Hematopoietic multipotent progenitor cell treated with erythropoietin and hydrocortisone succinate and interleukin-3 and kit ligand, for 8 days (in vitro differentiated cells): ENCODE measurements around the gene ZCCHC14.
"Not testable (repeated sequence)": the region's sequence is repeated elsewhere in the genome, so short reads cannot be mapped to it uniquely, and the experiment has no call there.

ENCODE experiments used
- DNase-seq: peaks from one replicate; pipeline ENCODE4 v3.0.0-alpha.2; 2015

ZCCHC14 gene

DNA sequence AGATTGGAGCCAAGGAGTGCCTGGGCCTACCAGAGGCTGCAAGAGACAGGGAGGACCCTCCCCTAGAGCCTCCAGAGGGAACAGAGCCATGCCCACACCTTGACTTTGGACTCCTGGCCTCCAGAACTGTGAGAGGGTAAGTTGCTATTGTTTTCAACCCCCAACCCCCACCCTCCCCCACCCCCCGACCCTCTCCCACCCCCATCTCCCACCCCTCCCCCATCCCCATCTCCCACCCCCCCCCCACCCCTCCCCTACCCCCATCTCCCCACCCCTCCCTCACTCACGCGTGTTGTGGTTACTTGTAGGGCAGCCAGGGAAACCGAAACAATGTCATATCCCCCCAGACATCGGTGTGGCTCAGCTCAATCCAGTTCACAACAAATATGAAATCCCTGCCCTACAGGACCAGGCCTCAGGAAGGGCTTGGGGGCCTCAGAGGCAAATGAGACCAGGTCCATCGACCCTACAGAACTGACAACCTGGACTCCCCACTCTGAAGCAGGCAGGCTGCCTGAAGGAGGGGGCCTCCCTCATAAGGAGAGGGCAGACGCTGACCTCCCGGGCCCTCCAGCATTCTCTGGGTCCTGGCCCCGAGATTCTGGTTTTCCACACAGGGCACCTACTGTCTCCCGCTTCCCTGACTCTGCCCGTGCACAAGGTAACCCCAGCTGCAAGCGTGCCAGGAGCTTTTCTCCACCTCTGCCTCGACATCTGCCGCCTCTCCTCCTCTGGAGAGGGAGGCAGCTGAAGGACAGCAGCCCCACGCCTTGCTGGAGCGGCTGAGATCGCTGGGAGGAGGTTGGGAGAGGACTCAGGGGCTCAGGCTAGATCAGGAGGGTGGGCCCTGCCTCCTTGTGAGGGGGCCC lies 3.0 kb upstream of the ZCCHC14 start:
- no peak for DNase-seq

- no peak for DNase-seq
These were observed 920 bp upstream of the ZCCHC14 start for GRCh38 chr16:87493608-87494280.

DNA sequence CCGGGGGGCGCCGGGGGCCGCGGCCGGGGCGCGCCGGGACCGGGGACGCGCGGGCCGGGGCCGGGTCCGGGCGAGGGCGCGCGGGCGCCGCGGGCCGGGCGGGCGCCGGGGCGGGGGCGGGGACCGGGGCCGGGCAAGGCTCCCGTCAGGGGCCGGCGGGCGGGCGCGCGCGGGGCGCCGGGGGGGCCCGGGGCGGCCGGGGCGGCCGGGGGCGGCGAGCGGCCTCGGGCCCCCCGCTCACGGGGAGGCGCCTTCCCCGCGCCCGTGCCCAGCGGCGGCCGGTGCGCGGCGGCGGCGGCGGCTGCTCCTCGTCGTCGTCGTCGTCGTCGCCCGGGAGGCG lies 563 bp downstream of the ZCCHC14 start:
- DNase-seq: no peak

GRCh38 chr16:87491522-87492290 lies 1.1 kb downstream of the ZCCHC14 start:
- peak; percentile 19 for DNase-seq

GRCh38 chr16:87490799-87491521 lies 1.9 kb downstream of the ZCCHC14 start:
- not testable (repeated sequence) for DNase-seq

DNA sequence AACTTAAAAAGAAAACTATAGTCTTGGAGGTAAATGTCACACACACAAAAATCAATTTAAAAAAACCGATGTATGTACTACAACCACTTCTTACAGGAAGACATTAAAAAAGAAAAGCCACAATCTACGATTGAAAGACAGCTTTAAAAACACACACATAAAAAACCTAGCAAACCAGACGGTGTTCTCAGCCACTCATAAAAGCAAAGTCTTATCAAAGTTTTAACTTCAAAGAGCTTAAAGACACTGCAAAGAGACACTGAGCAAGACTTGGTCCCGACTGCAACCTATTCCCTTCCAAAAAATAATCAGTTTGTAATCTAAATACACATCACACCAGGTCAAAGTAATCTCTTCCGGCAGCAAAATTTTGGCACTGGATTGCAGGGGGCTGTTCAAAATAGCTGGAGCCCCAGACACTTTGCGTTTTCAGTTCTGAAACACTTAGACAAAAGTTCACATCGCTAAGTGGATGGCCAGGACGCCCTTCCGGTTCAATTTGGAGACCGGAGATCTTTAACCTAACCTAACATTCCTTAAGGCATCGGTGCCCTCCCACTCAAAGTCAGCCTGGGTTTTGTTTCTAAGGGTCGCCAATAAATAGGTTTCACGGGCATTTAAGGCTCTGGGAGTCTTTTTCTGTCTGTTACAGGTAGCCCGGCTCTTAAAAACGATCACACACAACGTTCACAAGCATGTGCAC lies 2.6 kb downstream of the ZCCHC14 start:
- no peak for DNase-seq

- DNase-seq: no peak
These were observed 3.3 kb downstream of the ZCCHC14 start for GRCh38 chr16:87489434-87490045.

DNA sequence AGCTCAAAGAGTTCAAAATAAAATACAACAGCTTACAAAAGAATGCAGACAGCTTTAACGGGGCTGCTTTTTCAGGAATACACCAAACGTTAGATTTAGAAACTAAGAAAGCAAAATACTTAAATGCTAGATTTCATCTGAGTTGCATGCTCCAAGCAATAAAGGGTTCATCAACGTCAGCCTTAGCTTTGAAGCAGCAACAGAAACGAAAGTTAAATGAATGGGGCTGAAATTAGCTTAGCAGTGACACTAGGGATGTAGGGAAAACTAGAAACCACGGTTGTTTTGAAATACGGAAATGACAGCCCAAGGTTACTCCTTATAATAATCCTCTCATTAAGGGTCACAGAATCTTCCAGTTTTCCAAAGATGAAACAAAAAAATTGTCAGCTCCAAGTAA lies 3.9 kb downstream of the ZCCHC14 start:
- DNase-seq: not testable (repeated sequence)

- DNase-seq: no peak
These were observed 5.4 kb downstream of the ZCCHC14 start for GRCh38 chr16:87487361-87487924.

- no peak for DNase-seq
These were observed 6.0 kb downstream of the ZCCHC14 start for GRCh38 chr16:87486713-87487247.

DNA sequence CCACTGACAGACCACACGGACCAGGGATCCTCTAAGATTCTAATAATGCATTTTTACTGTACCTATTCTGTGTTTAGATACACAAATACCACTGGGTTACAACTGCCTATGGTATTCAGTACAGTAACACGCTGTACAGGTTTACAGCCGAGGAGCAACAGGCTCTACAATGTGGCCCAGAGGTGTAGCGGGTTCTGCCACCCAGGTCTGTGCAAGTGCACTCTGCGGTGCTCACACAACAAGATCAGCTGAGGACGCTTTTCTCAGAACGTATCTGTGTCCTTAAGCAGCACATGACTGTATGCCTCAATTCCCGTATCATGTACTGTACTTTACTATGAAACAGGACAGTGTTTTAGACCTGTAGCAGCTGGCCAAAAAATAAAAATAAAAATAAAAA lies 6.5 kb downstream of the ZCCHC14 start:
- no peak for DNase-seq

GRCh38 chr16:87485792-87486191 lies 7.0 kb downstream of the ZCCHC14 start:
- DNase-seq: not testable (repeated sequence)

- DNase-seq: peak; percentile 34
These were observed 8.1 kb downstream of the ZCCHC14 start for GRCh38 chr16:87484487-87485331.

GRCh38 chr16:87483481-87483880 lies 9.3 kb downstream of the ZCCHC14 start:
- no peak for DNase-seq

DNA sequence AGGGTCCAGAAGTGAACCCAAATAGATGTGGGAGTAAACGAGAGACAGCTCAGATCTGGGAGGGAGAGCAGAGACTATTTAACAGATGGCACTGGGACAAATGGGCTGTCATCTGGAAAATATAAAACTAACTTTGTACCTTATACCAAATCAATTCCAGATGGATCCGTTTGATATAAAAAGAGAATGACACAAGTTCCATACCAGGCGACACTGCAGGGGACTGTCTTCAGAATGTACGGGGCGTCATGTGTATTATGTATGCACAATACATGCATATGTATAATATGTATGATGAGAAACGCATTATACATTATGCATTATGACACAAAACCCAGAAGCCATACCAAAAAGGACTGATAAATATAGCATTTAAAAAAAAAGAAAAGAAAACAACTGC lies 10.2 kb downstream of the ZCCHC14 start:
- not testable (repeated sequence) for DNase-seq

GRCh38 chr16:87482266-87482665 lies 10.6 kb downstream of the ZCCHC14 start:
- no peak for DNase-seq

DNA sequence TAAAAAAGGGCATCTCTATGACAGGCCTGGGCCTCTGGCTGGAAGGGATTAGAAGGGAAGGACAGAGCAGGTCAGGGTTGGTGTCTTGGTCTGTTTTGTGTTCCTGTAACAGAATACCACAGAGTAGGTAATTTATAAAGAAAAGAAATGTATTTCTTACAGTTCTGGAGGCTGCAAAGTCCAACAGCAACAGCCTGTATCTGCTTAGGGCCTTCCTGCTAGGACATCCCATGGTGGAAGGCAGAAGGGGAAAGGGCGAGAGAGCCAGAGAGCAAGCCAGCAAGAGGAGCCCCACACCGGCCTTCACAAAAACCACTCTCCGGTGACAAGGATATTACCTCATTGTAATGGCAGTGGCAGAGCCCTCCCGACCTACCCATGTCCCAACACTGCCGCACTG lies 11.1 kb downstream of the ZCCHC14 start:
- DNase-seq: not testable (repeated sequence)

GRCh38 chr16:87477209-87477981 lies 15.4 kb downstream of the ZCCHC14 start:
- not testable (repeated sequence) for DNase-seq

GRCh38 chr16:87474566-87474996 lies 18.2 kb downstream of the ZCCHC14 start:
- DNase-seq: no peak
